ENCODE data around the gene ITPR2.

The ITPR2 gene

GRCh38 chr12:26428420-26428819, 404.6 kb downstream of the ITPR2 start:
- POLR2A ChIA-PET (ENCODE audit: low non-redundant PET): no interaction called here

GRCh38 chr12:26426652-26427051, 406.3 kb downstream of the ITPR2 start:
- no peak for TF ChIP-seq CTCF (conservative IDR thresholded peaks at IDR 0.05; ENCODE audit: low read depth)
- ChIA-PET POLR2A (ENCODE audit: low non-redundant PET) (no interaction called here), CTCF (no interaction called here)
- no peak for DNase-seq (ENCODE audit: low spot score)
- H3K27ac ChIP-seq: no peak overlapping the region

More at GRCh38 chr12:26428420-26428819, 404.6 kb downstream of the ITPR2 start:
- CTCF ChIA-PET: interaction anchor here (0.8 kb wide), 1 partner anchor 257 kb away, joined by 7 read pairs; no protein-coding TSS in a partner anchor
- TF ChIP-seq CTCF (conservative IDR thresholded peaks at IDR 0.05; ENCODE audit: low read depth): no peak
- DNase-seq (ENCODE audit: low spot score): no peak
- no peak overlapping the region for H3K27ac ChIP-seq

- no peak for TF ChIP-seq CTCF (conservative IDR thresholded peaks at IDR 0.05; ENCODE audit: low read depth)
- H3K27ac ChIP-seq: no peak overlapping the region
- no peak for DNase-seq (ENCODE audit: low spot score)
- POLR2A ChIA-PET (ENCODE audit: low non-redundant PET): no interaction called here
- CTCF ChIA-PET: interaction anchor here (1.0 kb wide), 1 partner anchor 328 kb away, joined by 5 read pairs; no protein-coding TSS in a partner anchor
Measured at GRCh38 chr12:26425587-26426260, 407.3 kb downstream of the ITPR2 start.

GRCh38 chr12:26422839-26423398, 410.1 kb downstream of the ITPR2 start:
- POLR2A ChIA-PET (ENCODE audit: low non-redundant PET): no interaction called here
- DNase-seq (ENCODE audit: low spot score): no peak
- CTCF ChIA-PET: no interaction called here
- no peak overlapping the region for H3K27ac ChIP-seq
- TF ChIP-seq CTCF (conservative IDR thresholded peaks at IDR 0.05; ENCODE audit: low read depth): no peak

- no peak overlapping the region for H3K27ac ChIP-seq
- ChIA-PET CTCF (interaction anchor here (0.6 kb wide), 1 partner anchor 596 kb away, joined by 3 read pairs; no protein-coding TSS in a partner anchor), POLR2A (ENCODE audit: low non-redundant PET) (no interaction called here)
- TF ChIP-seq CTCF (conservative IDR thresholded peaks at IDR 0.05; ENCODE audit: low read depth): no peak
- DNase-seq (ENCODE audit: low spot score): no peak
Measured at GRCh38 chr12:26416550-26416949, 416.4 kb downstream of the ITPR2 start.

- TF ChIP-seq CTCF (conservative IDR thresholded peaks at IDR 0.05; ENCODE audit: low read depth): no peak
- CTCF ChIA-PET: no interaction called here
- no peak overlapping the region for H3K27ac ChIP-seq
- DNase-seq (ENCODE audit: low spot score): no peak
- POLR2A ChIA-PET (ENCODE audit: low non-redundant PET): no interaction called here
Measured at GRCh38 chr12:26410689-26411088, 422.3 kb downstream of the ITPR2 start.

All from RWPE1 (cell line).